ENCODE measurements around the gene TPPP2. TPM values are rescaled to one million over a fixed set of nuclear protein-coding genes. Genes with fewer than 3 reads are reported as not detected.
"Not testable (repeated sequence)": the region's sequence is repeated elsewhere in the genome, so short reads cannot be mapped to it uniquely, and the experiment has no call there.

TPPP2 gene
- total RNA-seq, 1 experiment from 2014 or later = not detected

DNA sequence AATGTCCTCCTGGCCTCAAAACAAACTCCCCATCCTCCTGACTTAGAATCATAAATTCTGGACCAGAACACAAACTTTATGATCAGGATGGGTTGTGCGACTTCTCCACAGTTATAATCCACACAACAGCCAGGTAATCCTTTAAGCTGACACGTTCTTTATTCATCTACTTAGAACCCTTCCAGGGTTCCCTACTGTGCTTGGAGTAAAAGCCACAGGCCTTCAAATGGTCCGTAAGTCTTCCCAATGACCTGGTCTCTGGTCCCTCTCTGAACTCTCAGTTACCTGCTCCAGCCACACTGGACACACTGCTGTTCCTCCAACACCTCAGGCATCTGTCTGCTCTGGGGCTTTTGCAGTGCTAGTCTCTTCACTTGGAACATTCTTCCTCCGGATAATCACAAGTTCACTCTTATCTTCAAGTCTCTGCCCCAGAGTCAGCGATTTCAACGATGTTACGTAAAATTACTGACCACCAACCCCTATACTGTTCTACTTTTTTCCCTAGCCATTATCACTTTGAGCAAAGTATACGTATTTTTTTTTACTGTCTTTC, 10.4 kb downstream of the TPPP2 start:
- intact Hi-C loops (cut with micrococcal nuclease; ENCODE audit: unreplicated experiment) = loop anchor here (1.0 kb wide), 2 partner anchors 26 to 183 kb away; no protein-coding TSS in a partner anchor
- Histone ChIP-seq H2AFZ (no peak overlapping the region), H3K9me3 (ENCODE audit: insufficient read depth, low read depth) (no peaks in the 10 kb centered on the region), H3K79me2 (ENCODE audit: low read depth) (no peaks in the 10 kb centered on the region), H3F3A (ENCODE audit: insufficient read depth, low read depth) (peaks cover 9% of the 10 kb centered on the region; the same call in 1 of the 2 replicates), H3K36me3 (ENCODE audit: low read depth) (no peaks in the 10 kb centered on the region), H3K4me3 (no peak overlapping the region), H3K9me2 (ENCODE audit: insufficient read depth) (no peaks in the 10 kb centered on the region), H3K27me3 (ENCODE audit: insufficient read depth, low read depth) (no peaks in the 10 kb centered on the region), H4K20me1 (ENCODE audit: insufficient read depth) (no peaks in the 10 kb centered on the region), H3K27ac (no peak overlapping the region), H3K4me1 (replicated peaks; ENCODE audit: insufficient read depth) (peaks cover 15% of the 10 kb centered on the region), H3K4me2 (no peak overlapping the region)
- ChIA-PET POLR2A (ENCODE audit: unreplicated experiment) (no interaction called here), CTCF (interaction anchor here (0.6 to 2.0 kb wide), 3 partner anchors 19 to 70 kb away, joined by 3 to 18 read pairs (median 7); no protein-coding TSS in a partner anchor)
- no TSS peak for BruUV-seq (replicated peaks)
- TF ChIP-seq EZH2 (IDR thresholded peaks at IDR 0.05; ENCODE audit: low read depth) = no peak
- TF ChIP-seq, protein P1, sequence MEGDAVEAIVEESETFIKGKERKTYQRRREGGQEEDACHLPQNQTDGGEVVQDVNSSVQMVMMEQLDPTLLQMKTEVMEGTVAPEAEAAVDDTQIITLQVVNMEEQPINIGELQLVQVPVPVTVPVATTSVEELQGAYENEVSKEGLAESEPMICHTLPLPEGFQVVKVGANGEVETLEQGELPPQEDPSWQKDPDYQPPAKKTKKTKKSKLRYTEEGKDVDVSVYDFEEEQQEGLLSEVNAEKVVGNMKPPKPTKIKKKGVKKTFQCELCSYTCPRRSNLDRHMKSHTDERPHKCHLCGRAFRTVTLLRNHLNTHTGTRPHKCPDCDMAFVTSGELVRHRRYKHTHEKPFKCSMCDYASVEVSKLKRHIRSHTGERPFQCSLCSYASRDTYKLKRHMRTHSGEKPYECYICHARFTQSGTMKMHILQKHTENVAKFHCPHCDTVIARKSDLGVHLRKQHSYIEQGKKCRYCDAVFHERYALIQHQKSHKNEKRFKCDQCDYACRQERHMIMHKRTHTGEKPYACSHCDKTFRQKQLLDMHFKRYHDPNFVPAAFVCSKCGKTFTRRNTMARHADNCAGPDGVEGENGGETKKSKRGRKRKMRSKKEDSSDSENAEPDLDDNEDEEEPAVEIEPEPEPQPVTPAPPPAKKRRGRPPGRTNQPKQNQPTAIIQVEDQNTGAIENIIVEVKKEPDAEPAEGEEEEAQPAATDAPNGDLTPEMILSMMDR (conservative IDR thresholded peaks at IDR 0.05) = 0 out of 2 replicates have a peak, but pooled peaks have one; percentile 20
- DNase-seq = no peak

DNA sequence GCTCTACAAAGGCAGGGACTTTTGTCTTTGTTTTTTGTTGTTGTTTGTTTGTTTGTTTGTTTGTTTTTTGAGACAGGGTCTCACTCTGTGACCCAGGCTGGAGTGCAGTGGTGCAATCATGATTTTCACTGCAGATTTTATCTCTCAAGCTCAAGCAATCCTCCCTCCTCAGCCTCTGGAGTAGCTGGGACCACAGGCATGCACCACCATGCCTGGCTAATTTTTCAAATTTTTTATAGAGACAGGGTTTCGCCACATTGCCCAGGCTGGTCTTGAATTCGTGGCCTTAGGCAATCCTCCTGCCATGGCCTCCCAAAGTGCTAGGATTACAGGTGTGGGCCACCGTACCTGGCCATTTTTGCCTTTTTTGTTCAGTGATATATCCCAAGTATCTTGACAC, 10.9 kb downstream of the TPPP2 start:
- H3K4me2 ChIP-seq; H3K9me2 ChIP-seq (ENCODE audit: insufficient read depth); H3K79me2 ChIP-seq (ENCODE audit: low read depth); POLR2A ChIA-PET (ENCODE audit: unreplicated experiment); H3K27me3 ChIP-seq (ENCODE audit: insufficient read depth, low read depth); H4K20me1 ChIP-seq (ENCODE audit: insufficient read depth); H3K27ac ChIP-seq; H3K9me3 ChIP-seq (ENCODE audit: insufficient read depth, low read depth); H2AFZ ChIP-seq; H3K4me3 ChIP-seq; BruUV-seq (replicated peaks); DNase-seq; H3F3A ChIP-seq (ENCODE audit: insufficient read depth, low read depth); H3K36me3 ChIP-seq (ENCODE audit: low read depth): not testable (repeated sequence)
- intact Hi-C loops (cut with micrococcal nuclease; ENCODE audit: unreplicated experiment) = loop anchor here (1.0 kb wide), 2 partner anchors 27 to 184 kb away; no protein-coding TSS in a partner anchor
- CTCF ChIA-PET = interaction anchor here (0.6 to 2.0 kb wide), 2 partner anchors 20 to 26 kb away, joined by 3 to 18 read pairs; no protein-coding TSS in a partner anchor
- peaks cover 15% of the 10 kb centered on the region for H3K4me1 ChIP-seq (replicated peaks; ENCODE audit: insufficient read depth)

DNA sequence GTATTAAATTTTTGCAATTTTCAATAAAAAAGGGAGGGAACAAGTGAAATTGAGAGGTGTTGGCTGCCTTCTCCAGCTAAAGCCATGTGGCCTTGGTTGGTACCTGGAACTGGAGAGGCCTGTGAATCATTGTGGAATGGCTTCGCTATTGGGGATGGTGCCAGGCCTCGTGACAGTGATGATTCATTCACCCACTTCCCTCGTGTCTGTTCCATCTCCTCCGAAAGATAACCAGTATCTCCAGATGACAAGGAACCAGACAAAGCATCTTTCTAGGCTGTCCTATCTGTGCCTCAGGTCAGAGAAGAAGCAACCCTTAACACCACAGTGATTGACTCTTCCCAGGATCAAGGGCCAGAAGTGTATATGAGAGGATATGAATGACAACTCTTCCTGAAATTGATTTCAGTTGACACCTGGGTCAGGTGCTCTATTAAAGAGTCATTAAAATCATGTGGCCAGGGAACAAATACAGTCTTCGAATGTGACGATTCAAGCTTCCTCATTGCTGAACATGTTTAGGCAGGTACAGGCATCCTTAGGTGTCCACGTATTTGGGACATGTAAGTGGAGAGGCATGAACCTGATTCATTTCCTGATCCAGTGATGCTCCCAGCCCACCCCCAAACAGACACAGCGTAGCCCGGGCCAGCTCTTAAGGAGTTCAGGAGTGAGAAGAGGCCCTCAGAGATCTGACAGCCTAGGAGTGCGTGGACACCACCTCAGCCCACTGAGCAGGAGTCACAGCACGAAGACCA, 11.8 kb downstream of the TPPP2 start, which contains the start of gene RNASE7:
Gene RNASE7, plus strand, starts transcription at position 687 of the 758 bp plus-strand sequence. CDS start 631 bp downstream, outside the sequence.
- H3K4me1 ChIP-seq (replicated peaks; ENCODE audit: insufficient read depth) = peaks cover 15% of the 10 kb centered on the region
- no peaks in the 10 kb centered on the region for H3K79me2 ChIP-seq (ENCODE audit: low read depth)
- no TSS peak for BruUV-seq (replicated peaks)
- H3K27ac ChIP-seq = no peak within 1 kb of the TSS
- H3K9me3 ChIP-seq (ENCODE audit: insufficient read depth, low read depth) = no peaks in the 10 kb centered on the region
- no peak within 1 kb of the TSS for H3K4me2 ChIP-seq
- no peaks in the 10 kb centered on the region for H4K20me1 ChIP-seq (ENCODE audit: insufficient read depth)
- intact Hi-C loops (cut with micrococcal nuclease; ENCODE audit: unreplicated experiment) = no loop called here
- no peaks in the 10 kb centered on the region for H3K36me3 ChIP-seq (ENCODE audit: low read depth)
- H3K4me3 ChIP-seq = no peak within 1 kb of the TSS
- ChIA-PET POLR2A (ENCODE audit: unreplicated experiment) (no interaction called here), CTCF (interaction anchor here (0.6 kb wide), 1 partner anchor 344 kb away, joined by 4 read pairs; no protein-coding TSS in a partner anchor)
- H3F3A ChIP-seq (ENCODE audit: insufficient read depth, low read depth) = peaks cover 9% of the 10 kb centered on the region; the same call in 1 of the 2 replicates
- H3K9me2 ChIP-seq (ENCODE audit: insufficient read depth) = no peaks in the 10 kb centered on the region
- no peak within 1 kb of the TSS for H2AFZ ChIP-seq
- DNase-seq = no peak
- TF ChIP-seq EZH2 (IDR thresholded peaks at IDR 0.05; ENCODE audit: low read depth) = no peak
- TF ChIP-seq, protein P1 (conservative IDR thresholded peaks at IDR 0.05) = no peak
- H3K27me3 ChIP-seq (ENCODE audit: insufficient read depth, low read depth) = no peaks in the 10 kb centered on the region
